Endodermal cell (in vitro differentiated cells): Measurements from ENCODE around the gene MB21D2. TPM values are rescaled to one million over a fixed set of nuclear protein-coding genes. Genes with fewer than 3 reads are reported as not detected.

Experiments used
- DNase-seq: peaks from one replicate; pipeline ENCODE4 v3.0.0-alpha.2; 2017
- H3K27ac ChIP-seq: 2 replicates; pipeline ENCODE4 v1.5.1; 2013; ENCODE audit warnings: mild to moderate bottlenecking, low read depth, low read length, moderate library complexity
- H3K27me3 ChIP-seq: 2 replicates; pipeline ENCODE4 v1.6.1; 2013; ENCODE audit warnings: mild to moderate bottlenecking, low read length, moderate library complexity; ENCODE audit not compliant: insufficient read depth, control insufficient read depth, poor library complexity, severe bottlenecking
- H3K36me3 ChIP-seq: 2 replicates; pipeline ENCODE4 v1.7.0; 2013; ENCODE audit warnings: mild to moderate bottlenecking, low read length, moderate library complexity; ENCODE audit not compliant: control insufficient read depth, insufficient read depth
- H3K4me1 ChIP-seq: one replicate; pipeline ENCODE4 v1.7.0; 2013; ENCODE audit warnings: low read length; ENCODE audit not compliant: control insufficient read depth, insufficient read depth
- H3K4me3 ChIP-seq: 2 replicates; pipeline ENCODE4 v1.5.1; 2013; ENCODE audit warnings: mild to moderate bottlenecking, low read length, moderate library complexity
- H3K9ac ChIP-seq: 2 replicates; pipeline ENCODE4 v1.6.1; 2013; ENCODE audit warnings: mild to moderate bottlenecking, low read length, moderate library complexity; ENCODE audit not compliant: poor library complexity, severe bottlenecking; ENCODE audit errors: extremely low read depth
- H3K9me3 ChIP-seq: 2 replicates; pipeline ENCODE4 v1.6.1; 2013; ENCODE audit warnings: mild to moderate bottlenecking, low read length, moderate library complexity; ENCODE audit not compliant: control insufficient read depth
- H3K27ac Mint-ChIP-seq: 2 replicates; pipeline ENCODE4 v1.8.0; 2020; ENCODE audit warnings: mixed read lengths
- H3K27me3 Mint-ChIP-seq: 2 replicates; pipeline ENCODE4 v1.8.0; 2021; ENCODE audit warnings: mild to moderate bottlenecking, mixed read lengths; ENCODE audit not compliant: insufficient read depth
- H3K36me3 Mint-ChIP-seq: 2 replicates; pipeline ENCODE4 v1.8.0; 2020; ENCODE audit warnings: low read depth, mixed read lengths
- H3K4me1 Mint-ChIP-seq: 2 replicates; pipeline ENCODE4 v1.8.0; 2020; ENCODE audit warnings: mixed read lengths
- H3K4me3 Mint-ChIP-seq: 2 replicates; pipeline ENCODE4 v1.8.0; 2020; ENCODE audit warnings: mild to moderate bottlenecking, moderate library complexity, mixed read lengths
- H3K9me3 Mint-ChIP-seq: 2 replicates; pipeline ENCODE4 v1.8.0; 2020; ENCODE audit warnings: mild to moderate bottlenecking, mixed read lengths
- CTCF ChIP-seq: fragments of 200-600 bp; sonication (generic); conservative IDR thresholded peaks from 2 replicates; pipeline ENCODE4 v1.5.0; 2021; ENCODE audit warnings: antibody characterized with exemption, mild to moderate bottlenecking
- WGBS, 2 experiments: methylation state at CpG; one replicate each; pipeline versions ENCODE4 v1.1.5 to v1.1.7; 2013; ENCODE audit warnings: missing lambda C conversion rate in 2 of 2, mixed read lengths in 1 of 2; ENCODE audit not compliant: insufficient coverage in 1 of 2, insufficient read length in 1 of 2; 5-methylcytosine and 5-hydroxymethylcytosine counted together
- total RNA-seq, 2 donors: library from RNA; stranded (reverse); fragmentation: NEBNext Ultra II Directional in 1 of 2; extraction: Animal tissue kit (Norgen Biotek cat#: 25700) in 1 of 2; gene quantifications; 2 replicates in 1 of 2; 3 replicates in 1 of 2; pipeline ENCODE4 v1.2.1, GENCODE V29; 2021

The MB21D2 gene
- total RNA-seq, 2 donors from 2014 or later: 5.7 to 6.9 TPM

GRCh38 chr3:192915722-192916121, 1.9 kb downstream of the MB21D2 start:
- Histone ChIP-seq H3K9ac (peak overlapping the region; percentile 32), H3K27ac (no peak overlapping the region), H3K9me3 (no peaks in the 10 kb centered on the region), H3K27me3 (no peaks in the 10 kb centered on the region), H3K4me3 (peak overlapping the region; percentile 98), H3K36me3 (no peaks in the 10 kb centered on the region), H3K4me1 (peaks cover 6% of the 10 kb centered on the region)
- H3K27ac Mint-ChIP-seq: no peak overlapping the region
- peaks cover 10% of the 10 kb centered on the region for H3K27me3 Mint-ChIP-seq
- 19 to 21% methylated on average over 2 of the region's 2 CpGs for WGBS, 2 experiments
- no peak for TF ChIP-seq CTCF
- DNase-seq: no peak
- H3K9me3 Mint-ChIP-seq: no peaks in the 10 kb centered on the region
- no peaks in the 10 kb centered on the region for H3K36me3 Mint-ChIP-seq
- H3K4me3 Mint-ChIP-seq: peak overlapping the region; percentile 98
- peaks cover 35% of the 10 kb centered on the region for H3K4me1 Mint-ChIP-seq

- Histone ChIP-seq H3K9me3 (no peaks in the 10 kb centered on the region), H3K27me3 (no peaks in the 10 kb centered on the region), H3K9ac (no peak overlapping the region), H3K36me3 (no peaks in the 10 kb centered on the region), H3K27ac (no peak overlapping the region), H3K4me1 (peaks cover 6% of the 10 kb centered on the region), H3K4me3 (peak overlapping the region; percentile 98)
- H3K27me3 Mint-ChIP-seq: peaks cover 10% of the 10 kb centered on the region
- DNase-seq: peak; percentile 72
- no peaks in the 10 kb centered on the region for H3K9me3 Mint-ChIP-seq
- peak overlapping the region; percentile 98 for H3K4me3 Mint-ChIP-seq
- peaks cover 30% of the 10 kb centered on the region for H3K4me1 Mint-ChIP-seq
- peak; percentile 53 for TF ChIP-seq CTCF
- WGBS, 2 experiments: 7 to 9% methylated on average over 3 of the region's 3 CpGs
- no peaks in the 10 kb centered on the region for H3K36me3 Mint-ChIP-seq
- no peak overlapping the region for H3K27ac Mint-ChIP-seq
Observed at GRCh38 chr3:192915304-192915703, 2.4 kb downstream of the MB21D2 start.

- Mint-ChIP-seq H3K9me3 (no peaks in the 10 kb centered on the region), H3K27ac (no peak overlapping the region), H3K27me3 (peaks cover 10% of the 10 kb centered on the region), H3K36me3 (no peaks in the 10 kb centered on the region), H3K4me3 (peak overlapping the region; percentile 98), H3K4me1 (peaks cover 30% of the 10 kb centered on the region)
- Histone ChIP-seq H3K9me3 (no peaks in the 10 kb centered on the region), H3K36me3 (no peaks in the 10 kb centered on the region), H3K4me3 (peak overlapping the region; percentile 98), H3K4me1 (peaks cover 6% of the 10 kb centered on the region), H3K9ac (no peak overlapping the region), H3K27ac (no peak overlapping the region), H3K27me3 (no peaks in the 10 kb centered on the region)
- no peak for DNase-seq
- WGBS, 2 experiments: 23% methylated on average over 2 of the region's 2 CpGs; no CpG with 5 or more reads in 1 of the 2 experiments
- TF ChIP-seq CTCF: no peak
Observed at GRCh38 chr3:192914848-192915247, 2.8 kb downstream of the MB21D2 start.
